GM18858 (cell line): ENCODE data around the gene CNKSR3.
"Not testable (repeated sequence)": the region's sequence is repeated elsewhere in the genome, so short reads cannot be mapped to it uniquely, and the experiment has no call there.

ENCODE experiments used
- ATAC-seq: cut with Tn5 transposase; IDR thresholded peaks from one replicate; pipeline ENCODE4 v1.9.1; 2021; ENCODE audit not compliant: unreplicated experiment

CNKSR3 gene

GRCh38 chr6:154529957-154530356 is 19.5 kb upstream of the CNKSR3 start:
- no peak for ATAC-seq

GRCh38 chr6:154528310-154528915 is 17.9 kb upstream of the CNKSR3 start:
- no peak for ATAC-seq

- ATAC-seq, result no peak
These were observed 16.5 kb upstream of the CNKSR3 start for GRCh38 chr6:154526996-154527395.

GRCh38 chr6:154522576-154522975 is 12.1 kb upstream of the CNKSR3 start:
- no peak for ATAC-seq

GRCh38 chr6:154521412-154521811 is 10.9 kb upstream of the CNKSR3 start:
- no peak for ATAC-seq

GRCh38 chr6:154520280-154520679 is 9.8 kb upstream of the CNKSR3 start:
- no peak for ATAC-seq

- no peak for ATAC-seq
These were observed 7.9 kb upstream of the CNKSR3 start for GRCh38 chr6:154518396-154518795.

GRCh38 chr6:154516276-154516675 is 5.8 kb upstream of the CNKSR3 start:
- no peak for ATAC-seq

- no peak for ATAC-seq
These were observed 5.3 kb upstream of the CNKSR3 start for GRCh38 chr6:154515826-154516225.

- not testable (repeated sequence) for ATAC-seq
These were observed 4.6 kb upstream of the CNKSR3 start for GRCh38 chr6:154515076-154515475.

- no peak for ATAC-seq
These were observed 4.0 kb upstream of the CNKSR3 start for GRCh38 chr6:154514481-154514880.

GRCh38 chr6:154513601-154514320 is 3.3 kb upstream of the CNKSR3 start:
- ATAC-seq, result no peak

GRCh38 chr6:154512201-154512600 is 1.7 kb upstream of the CNKSR3 start:
- no peak for ATAC-seq

- ATAC-seq, result no peak
These were observed 1.3 kb upstream of the CNKSR3 start for GRCh38 chr6:154511791-154512190.

- no peak for ATAC-seq
These were observed 903 bp downstream of the CNKSR3 start for GRCh38 chr6:154509421-154510143.

GRCh38 chr6:154508573-154509375 is 1.7 kb downstream of the CNKSR3 start:
- ATAC-seq, result no peak

GRCh38 chr6:154506991-154507898 is 3.2 kb downstream of the CNKSR3 start:
- ATAC-seq, result no peak

- ATAC-seq, result no peak
These were observed 3.9 kb downstream of the CNKSR3 start for GRCh38 chr6:154506582-154506981.

- ATAC-seq, result no peak
These were observed 4.4 kb downstream of the CNKSR3 start for GRCh38 chr6:154506108-154506507.

- no peak for ATAC-seq
These were observed 5.5 kb downstream of the CNKSR3 start for GRCh38 chr6:154504865-154505449.
